HEK293 (cell line): ENCODE data around the gene EID3.

Experiments
- CTCF ChIA-PET: fragments of 350-600 bp; formaldehyde crosslinking; extraction: SDS; loops from one replicate; lab custom pipeline; 2021; ENCODE audit warnings: antibody characterized with exemption; lab: Yijun Ruan, JAX
- POLR2A ChIA-PET: fragments of 300-600 bp; formaldehyde crosslinking; extraction: SDS; loops from one replicate; lab custom pipeline; 2020; ENCODE audit warnings: antibody characterized with exemption, inconsistent platforms; lab: Yijun Ruan, JAX
- H3K27ac ChIP-seq: fragments of 200-500 bp; sonication (Bioruptor generic); 2 replicates; pipeline ENCODE4 v1.5.1; 2014; ENCODE audit warnings: low read depth, low read length, control low read depth, inconsistent platforms; ENCODE audit errors: extremely low read depth
- H3K36me3 ChIP-seq, 2 experiments: fragments of 200-500 bp in 1 of 2; sonication (Bioruptor generic) in 1 of 2; 1 replicate in 1 of 2; 2 replicates in 1 of 2; pipeline ENCODE4 v1.5.1; 2014 to 2017; ENCODE audit warnings: inconsistent platforms in 2 of 2, low read length in 2 of 2; ENCODE audit not compliant: control insufficient read depth in 2 of 2, insufficient read depth in 1 of 2
- H3K4me1 ChIP-seq: fragments of 200-500 bp; sonication (Bioruptor generic); 2 replicates; pipeline ENCODE4 v1.5.1; 2014; ENCODE audit warnings: mild to moderate bottlenecking, low read length, inconsistent platforms; ENCODE audit not compliant: control insufficient read depth, insufficient read depth
- H3K4me3 ChIP-seq: 2 replicates; pipeline ENCODE4 v1.5.1; 2011; ENCODE audit warnings: low read depth, mild to moderate bottlenecking, control low read depth, low read length, moderate library complexity
- H3K9me3 ChIP-seq: fragments of 200-500 bp; sonication (Bioruptor generic); 2 replicates; pipeline ENCODE4 v1.5.1; 2014; ENCODE audit warnings: low read depth, low read length, inconsistent platforms; ENCODE audit not compliant: control insufficient read depth, insufficient read depth
- BCL11B ChIP-seq: fragments of 450-650 bp; formaldehyde crosslinking; IDR thresholded peaks from 2 replicates; pipeline ENCODE4 v1.5.1; 2016; ENCODE audit warnings: low read depth, missing biosample characterization, missing genetic modification characterization
- BCL6B ChIP-seq: fragments of 450-650 bp; formaldehyde crosslinking; IDR thresholded peaks from 2 replicates; pipeline ENCODE4 v1.5.1; 2017; ENCODE audit warnings: missing biosample characterization, missing genetic modification characterization
- REPIN1 ChIP-seq: fragments of 450-650 bp; formaldehyde crosslinking; IDR thresholded peaks from 2 replicates; pipeline ENCODE4 v1.5.1; 2017; ENCODE audit warnings: missing biosample characterization, missing genetic modification characterization, low read depth
- ZFP3 ChIP-seq: fragments of 450-650 bp; formaldehyde crosslinking; IDR thresholded peaks from 2 replicates; pipeline ENCODE4 v1.5.1; 2016; ENCODE audit warnings: low read depth, missing biosample characterization, missing genetic modification characterization
- ZFP41 ChIP-seq: fragments of 450-650 bp; formaldehyde crosslinking; IDR thresholded peaks from 2 replicates; pipeline ENCODE4 v1.5.1; 2016; ENCODE audit warnings: missing biosample characterization, missing genetic modification characterization, borderline replicate concordance
- ZFP69B ChIP-seq: fragments of 450-650 bp; formaldehyde crosslinking; IDR thresholded peaks from 2 replicates; pipeline ENCODE4 v1.5.1; 2016; ENCODE audit warnings: missing biosample characterization, missing genetic modification characterization
- ZNF112 ChIP-seq: fragments of 450-650 bp; formaldehyde crosslinking; IDR thresholded peaks from 2 replicates; pipeline ENCODE4 v1.5.0; 2017; ENCODE audit warnings: missing biosample characterization, missing genetic modification characterization
- ZNF16 ChIP-seq: fragments of 450-650 bp; formaldehyde crosslinking; IDR thresholded peaks from 2 replicates; pipeline ENCODE4 v1.5.1; 2016; ENCODE audit warnings: low read depth, missing biosample characterization, missing genetic modification characterization
- ZNF214 ChIP-seq: fragments of 450-650 bp; formaldehyde crosslinking; IDR thresholded peaks from 2 replicates; pipeline ENCODE4 v1.5.1; 2017; ENCODE audit warnings: missing biosample characterization, mild to moderate bottlenecking, missing genetic modification characterization, borderline replicate concordance
- ZNF223 ChIP-seq: fragments of 450-650 bp; formaldehyde crosslinking; IDR thresholded peaks from 2 replicates; pipeline ENCODE4 v1.5.1; 2016; ENCODE audit warnings: missing biosample characterization, missing genetic modification characterization
- ZNF280D ChIP-seq: fragments of 450-650 bp; formaldehyde crosslinking; IDR thresholded peaks from 2 replicates; pipeline ENCODE4 v1.5.1; 2016; ENCODE audit warnings: missing biosample characterization, missing genetic modification characterization
- ZNF335 ChIP-seq: fragments of 450-650 bp; formaldehyde crosslinking; conservative IDR thresholded peaks from 2 replicates; pipeline ENCODE4 v1.5.1; 2016; ENCODE audit warnings: missing biosample characterization, missing genetic modification characterization
- ZNF341 ChIP-seq: fragments of 450-650 bp; formaldehyde crosslinking; IDR thresholded peaks from 2 replicates; pipeline ENCODE4; 2016; ENCODE audit warnings: low read depth, missing biosample characterization, missing genetic modification characterization
- ZNF354C ChIP-seq: fragments of 450-650 bp; formaldehyde crosslinking; IDR thresholded peaks from 2 replicates; pipeline ENCODE4 v1.5.1; 2016; ENCODE audit warnings: missing biosample characterization, missing genetic modification characterization, low read depth, borderline replicate concordance
- ZNF366 ChIP-seq: fragments of 450-650 bp; formaldehyde crosslinking; conservative IDR thresholded peaks from 2 replicates; pipeline ENCODE4 v1.5.1; 2016; ENCODE audit warnings: missing biosample characterization, missing genetic modification characterization
- ZNF521 ChIP-seq: fragments of 450-650 bp; formaldehyde crosslinking; IDR thresholded peaks from 2 replicates; pipeline ENCODE4 v1.5.1; 2017; ENCODE audit warnings: missing biosample characterization, mild to moderate bottlenecking, missing genetic modification characterization
- ZNF548 ChIP-seq: fragments of 450-650 bp; formaldehyde crosslinking; IDR thresholded peaks from 2 replicates; pipeline ENCODE4 v1.5.1; 2016; ENCODE audit warnings: missing biosample characterization, missing genetic modification characterization
- ZNF560 ChIP-seq: fragments of 450-650 bp; formaldehyde crosslinking; IDR thresholded peaks from 2 replicates; pipeline ENCODE4 v1.5.1; 2017; ENCODE audit warnings: missing biosample characterization, missing genetic modification characterization, borderline replicate concordance
- ZNF658 ChIP-seq: fragments of 450-650 bp; formaldehyde crosslinking; IDR thresholded peaks from 2 replicates; pipeline ENCODE4; 2016; ENCODE audit warnings: missing biosample characterization, missing genetic modification characterization
- ZNF692 ChIP-seq: fragments of 450-650 bp; formaldehyde crosslinking; IDR thresholded peaks from 2 replicates; pipeline ENCODE4 v1.5.1; 2016; ENCODE audit warnings: missing biosample characterization, missing genetic modification characterization
- ZNF707 ChIP-seq: fragments of 450-650 bp; formaldehyde crosslinking; IDR thresholded peaks from 2 replicates; pipeline ENCODE4 v1.5.1; 2016; ENCODE audit warnings: missing biosample characterization, missing genetic modification characterization
- ZNF785 ChIP-seq: fragments of 450-650 bp; formaldehyde crosslinking; IDR thresholded peaks from 2 replicates; pipeline ENCODE4 v1.5.1; 2016; ENCODE audit warnings: missing biosample characterization, missing genetic modification characterization
- ZSCAN4 ChIP-seq: fragments of 450-650 bp; formaldehyde crosslinking; IDR thresholded peaks from 2 replicates; pipeline ENCODE4 v1.5.1; 2017; ENCODE audit warnings: missing biosample characterization, missing genetic modification characterization

EID3 gene

GRCh38 chr12:104319028-104319427, 15.5 kb downstream of the EID3 start:
- Histone ChIP-seq H3K9me3 (no peaks in the 10 kb centered on the region), H3K36me3 (peaks cover 48 to 85% of the 10 kb centered on the region in 2 experiments), H3K27ac (no peak overlapping the region), H3K4me3 (no peak overlapping the region), H3K4me1 (no peaks in the 10 kb centered on the region)
- CTCF ChIA-PET = interaction anchor here (1.1 kb wide), 1 partner anchor 142 kb away, joined by 3 read pairs; no protein-coding TSS in a partner anchor
- TF ChIP-seq ZNF366 (tag by site-specific recombination) (no peak), BCL11B (tag by site-specific recombination) (no peak), ZNF658 (tag by site-specific recombination) (no peak), ZNF341 (no peak), ZSCAN4 (tag by site-specific recombination) (no peak), ZFP41 (no peak), ZNF214 (tag by site-specific recombination) (no peak), ZNF560 (no peak), ZNF335 (no peak), ZNF280D (tag by site-specific recombination) (no peak), ZFP69B (tag by site-specific recombination) (no peak), ZNF548 (tag by site-specific recombination) (no peak)
- POLR2A ChIA-PET = no interaction called here

- Histone ChIP-seq H3K4me3 (no peak overlapping the region), H3K4me1 (no peaks in the 10 kb centered on the region), H3K9me3 (no peaks in the 10 kb centered on the region), H3K36me3 (peaks cover 47 to 84% of the 10 kb centered on the region in 2 experiments), H3K27ac (no peak overlapping the region)
- POLR2A ChIA-PET = interaction anchor here (0.6 kb wide), 2 partner anchors 12 to 18 kb away, joined by 3 to 4 read pairs; no protein-coding TSS in a partner anchor
- CTCF ChIA-PET = interaction anchor here (0.6 to 0.7 kb wide), 5 partner anchors 18 to 510 kb away, joined by 3 to 5 read pairs (median 4); no protein-coding TSS in a partner anchor
- TF ChIP-seq ZNF785 (tag by site-specific recombination) (no peak), REPIN1 (tag by site-specific recombination) (no peak), ZNF692 (tag by site-specific recombination) (no peak), ZNF112 (tag by site-specific recombination) (no peak), ZFP3 (tag by site-specific recombination) (no peak), ZNF280D (tag by site-specific recombination) (no peak), ZNF521 (tag by site-specific recombination) (no peak), ZNF354C (tag by site-specific recombination) (no peak), ZNF223 (tag by site-specific recombination) (no peak), ZNF707 (tag by site-specific recombination) (no peak), ZNF16 (tag by site-specific recombination) (no peak), BCL6B (no peak)
These were observed 16.5 kb downstream of the EID3 start for GRCh38 chr12:104319918-104320626.
